Subcutaneous adipose tissue (tissue), 4 donors: ENCODE results near the gene FUCA1. TPM values are rescaled to one million over a fixed set of nuclear protein-coding genes. Genes with fewer than 3 reads are reported as not detected.

Experiments
- CTCF ChIP-seq: fragments of 450-650 bp; IDR thresholded peaks from one replicate; pipeline ENCODE4 v1.5.1; 2016; ENCODE audit warnings: low read depth, mild to moderate bottlenecking, control low read depth, antibody characterized with exemption, moderate library complexity
- total RNA-seq, 4 donors: library from RNA; depleted of rRNA; stranded (reverse); fragments of >200 nt; gene quantifications; one replicate each; pipeline ENCODE4 v1.1.0, GENCODE V29; 2016

The FUCA1 gene
- total RNA-seq, 4 donors from 2014 or later = 30.0 to 121 (median 38.6) TPM

- no peak for TF ChIP-seq CTCF
These were observed 42.9 kb downstream of the FUCA1 start, which contains the start of gene HMGCL for GRCh38 chr1:23825076-23825761. TSS of gene HMGCL (minus strand) at chr1:23825429. CDS start at chr1:23825415, 14 bp downstream.

- TF ChIP-seq CTCF = no peak
These were observed 43.4 kb downstream of the FUCA1 start for GRCh38 chr1:23824711-23825075.

GRCh38 chr1:23823767-23824166 is 44.3 kb downstream of the FUCA1 start:
- TF ChIP-seq CTCF = no peak

- TF ChIP-seq CTCF = no peak
These were observed 50.5 kb downstream of the FUCA1 start for GRCh38 chr1:23817633-23818032.

GRCh38 chr1:23816906-23817305 is 51.2 kb downstream of the FUCA1 start:
- no peak for TF ChIP-seq CTCF

- TF ChIP-seq CTCF = no peak
These were observed 51.7 kb downstream of the FUCA1 start for GRCh38 chr1:23816361-23816760.

GRCh38 chr1:23814016-23814415 is 54.1 kb downstream of the FUCA1 start:
- no peak for TF ChIP-seq CTCF
